C1 segment of cervical spinal cord (tissue), 14 donors: ENCODE measurements around the gene KLF11.
"Not testable (repeated sequence)": the region's sequence is repeated elsewhere in the genome, so short reads cannot be mapped to it uniquely, and the experiment has no call there.

Experiments used
- DNase-seq, 14 donors: peaks; one replicate each; lab custom pipeline; 2025; lab: John Stamatoyannopoulos, UW

Gene KLF11

DNA sequence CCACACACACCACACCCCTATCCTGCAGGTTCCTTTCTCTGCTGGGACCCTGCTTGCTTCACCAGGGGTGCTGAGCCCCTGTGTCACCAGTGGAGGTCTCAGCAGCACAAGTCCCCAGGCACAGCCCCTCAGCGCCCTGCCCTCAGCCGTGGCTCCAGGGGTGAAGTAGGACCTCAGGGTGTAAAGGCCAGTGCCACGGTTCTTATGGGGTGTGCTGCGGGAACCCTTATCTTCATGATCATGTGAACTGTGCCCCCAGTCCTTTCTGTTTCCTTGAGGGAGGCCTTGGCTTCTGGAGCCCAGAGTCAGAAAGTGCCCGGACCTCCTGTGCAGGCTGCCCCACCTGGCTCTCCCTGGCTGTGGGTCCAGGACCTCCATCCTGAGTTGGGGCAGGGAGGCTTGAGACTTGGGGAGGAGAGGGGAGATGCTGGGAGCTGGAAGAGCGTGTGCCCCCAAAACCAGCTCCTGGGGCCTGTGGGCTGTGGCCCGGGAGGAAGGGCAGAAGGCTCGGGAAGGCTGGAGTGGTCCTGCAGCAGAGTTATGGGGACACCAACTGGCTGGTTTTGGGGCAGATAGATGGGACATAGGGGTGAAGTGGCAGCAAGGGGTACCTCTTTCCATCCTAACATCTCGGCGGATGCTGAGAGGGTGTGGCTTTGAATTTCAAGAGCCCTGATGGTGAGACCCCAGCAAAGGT is 20.2 kb upstream of the KLF11 start:
- no peak for DNase-seq

DNA sequence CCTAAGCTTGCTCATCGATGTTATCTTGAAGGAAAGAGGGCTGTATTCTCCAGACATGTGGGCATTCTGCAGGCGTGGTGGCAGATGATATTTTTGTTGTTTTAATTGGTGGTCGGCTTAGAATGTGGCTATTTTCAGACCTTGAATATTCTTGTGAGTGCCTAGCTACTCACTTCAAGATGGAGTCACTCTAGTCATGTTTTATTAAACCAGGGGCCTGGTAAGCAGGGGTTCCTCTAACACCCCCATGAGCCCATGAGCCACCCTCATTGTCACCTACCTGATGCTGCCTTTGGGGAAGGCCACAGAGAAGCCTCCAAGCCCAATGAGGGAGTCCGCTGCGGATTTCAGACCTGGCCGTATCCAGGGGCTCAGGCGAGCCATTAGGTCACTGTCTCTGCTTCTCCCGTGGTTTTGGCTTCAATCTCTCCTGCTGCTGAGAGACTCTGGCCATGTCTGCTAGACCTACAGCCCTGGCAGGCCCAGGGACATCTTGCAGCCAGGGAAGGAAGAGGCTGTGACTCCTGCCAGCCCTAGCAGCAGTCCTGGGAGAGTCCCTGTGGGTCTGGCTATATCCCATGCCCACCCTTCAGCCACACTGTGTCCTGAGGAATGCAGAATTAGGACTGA is 16.3 kb upstream of the KLF11 start:
- DNase-seq = no peak

DNA sequence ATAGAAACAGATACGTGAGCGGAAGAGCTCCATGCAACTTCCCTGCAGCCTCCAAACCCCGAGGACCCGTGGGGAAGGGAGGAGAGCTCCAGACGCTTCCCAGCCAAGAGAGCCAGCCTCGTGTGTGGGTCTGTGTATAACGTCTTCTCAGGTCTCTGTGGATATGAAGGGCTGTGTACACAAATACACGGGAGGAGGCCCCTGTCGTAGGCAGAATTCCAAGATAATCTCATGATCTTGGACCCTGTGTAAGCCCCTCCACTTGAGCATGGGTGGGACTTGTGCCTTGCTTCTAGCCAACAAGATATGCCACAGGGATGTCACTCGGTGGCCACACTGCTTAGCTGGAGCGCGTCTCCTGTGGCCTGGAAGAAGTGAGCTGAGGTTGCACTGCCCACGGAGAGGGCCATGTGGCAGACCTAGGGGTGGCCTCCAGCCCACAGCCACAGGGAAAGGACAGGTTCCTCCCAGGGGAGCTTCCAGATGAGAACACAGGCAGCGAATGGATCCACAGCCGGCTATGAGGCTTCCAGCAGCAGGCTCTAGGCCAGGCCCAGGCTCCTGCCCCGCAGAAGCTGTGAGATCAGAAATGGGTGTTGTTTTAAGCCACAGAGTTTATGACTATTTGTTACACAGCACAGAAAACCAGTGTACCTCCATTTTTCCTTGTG is 15.6 kb upstream of the KLF11 start:
- DNase-seq = no peak

DNA sequence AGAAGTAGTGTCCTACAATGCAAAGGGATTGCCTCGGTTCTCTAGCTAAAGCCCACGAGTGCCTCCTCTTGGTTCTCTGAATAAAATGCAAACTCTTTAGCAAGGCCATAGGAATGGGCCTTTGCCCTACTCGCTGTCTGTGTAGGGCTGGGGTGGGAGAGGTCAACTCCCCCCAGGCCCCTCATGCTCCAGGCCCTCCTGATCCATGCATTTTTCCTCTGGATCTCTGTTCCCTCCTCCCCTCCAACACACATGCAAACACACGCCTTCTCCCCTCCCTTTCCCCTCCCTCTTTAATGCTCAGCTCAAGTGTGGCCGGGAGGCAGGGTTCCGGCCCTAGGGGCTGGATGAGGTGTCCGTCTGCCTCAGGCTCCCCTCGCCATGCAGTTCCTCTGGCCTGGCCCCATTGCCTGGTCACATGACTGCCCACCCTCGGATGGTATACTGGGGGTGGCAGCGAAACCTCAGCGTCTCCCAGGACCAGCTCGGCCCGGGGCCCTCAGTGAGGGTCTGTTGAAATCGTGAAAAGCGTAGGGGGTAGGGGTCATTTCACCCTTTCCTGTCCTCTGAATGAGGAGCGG is 14.9 kb upstream of the KLF11 start:
- DNase-seq = no peak

DNA sequence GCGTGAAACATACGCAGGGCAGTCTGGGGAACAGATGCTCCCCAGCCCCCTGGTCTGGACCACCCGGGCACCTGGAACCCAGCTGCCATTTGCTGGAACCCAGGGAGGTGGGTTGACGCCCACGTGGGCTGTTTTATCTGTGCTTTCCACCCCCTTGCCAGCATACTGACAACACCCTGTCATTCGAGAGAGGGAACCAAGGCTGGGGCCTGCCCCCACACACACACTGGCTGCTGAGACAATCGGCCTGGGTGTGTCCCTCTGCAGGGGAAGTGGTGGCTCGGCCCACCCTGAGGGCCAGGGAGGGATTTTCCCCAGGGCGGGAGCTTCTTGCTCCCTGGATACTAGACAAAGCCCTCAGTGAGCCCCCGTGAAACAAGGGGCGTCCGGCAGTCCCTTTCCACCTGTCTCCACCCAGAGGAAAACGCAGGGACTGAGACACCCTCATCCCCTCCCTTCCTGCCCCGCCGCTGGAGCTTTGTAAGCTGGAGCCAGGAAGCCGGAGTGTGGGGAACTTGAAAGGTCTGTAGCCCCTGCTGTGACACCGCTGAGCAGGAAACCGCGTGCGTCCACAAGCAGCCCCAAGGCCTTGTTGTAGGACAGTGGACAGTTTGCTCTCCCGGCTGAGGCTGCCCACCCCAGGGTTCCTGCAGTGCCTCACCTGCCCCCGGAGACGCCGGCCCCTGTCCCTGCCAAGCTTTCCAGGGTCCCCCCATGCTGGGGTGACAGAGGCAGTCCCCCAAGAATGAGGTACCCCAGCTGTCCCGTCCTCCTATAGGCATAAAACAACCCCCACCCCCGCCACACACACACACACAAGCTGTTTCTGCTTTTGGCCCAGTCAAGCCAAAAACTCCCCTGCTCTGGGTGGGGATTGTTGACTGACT is 14.1 kb upstream of the KLF11 start:
- DNase-seq = peak in 2 of 14 donors; percentile 21 to 25

DNA sequence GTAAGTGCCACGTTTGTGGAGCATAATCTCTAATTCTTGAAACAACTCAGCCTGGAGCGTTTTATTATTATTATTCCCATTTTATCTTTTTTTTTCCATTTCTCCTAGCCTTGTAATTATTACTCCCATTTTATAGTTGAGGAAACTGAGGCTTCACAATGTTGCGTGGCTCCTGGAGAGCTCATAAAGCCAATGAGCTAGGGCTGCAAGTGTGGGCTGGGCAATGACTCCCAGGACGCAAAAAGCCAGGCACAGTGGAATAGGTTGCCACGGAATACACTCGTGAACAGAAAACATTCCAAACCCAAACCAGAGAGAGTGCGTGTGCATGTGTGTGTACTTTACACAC is 13.5 kb upstream of the KLF11 start:
- DNase-seq = no peak

DNA sequence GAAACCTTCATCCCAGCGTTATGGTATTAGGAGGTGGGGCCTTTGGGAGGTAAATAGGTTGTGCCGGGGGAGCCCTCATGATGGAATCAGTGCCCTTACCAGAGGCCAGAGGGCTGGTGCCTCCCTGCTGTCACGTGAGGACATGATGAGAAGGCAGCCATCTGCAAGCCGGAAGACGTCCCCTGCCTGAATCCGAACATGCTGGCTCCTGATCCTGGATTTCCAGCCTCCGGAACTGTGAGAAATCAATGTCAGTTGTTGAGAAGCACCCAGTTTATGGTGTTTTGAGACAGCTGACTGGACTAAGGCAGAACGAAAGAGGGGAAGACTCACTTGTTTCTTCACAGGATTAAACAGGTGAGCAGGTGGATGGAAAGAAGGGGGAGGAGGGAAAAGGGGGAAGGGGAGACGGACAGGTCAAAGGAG is 13.0 kb upstream of the KLF11 start:
- no peak for DNase-seq

DNA sequence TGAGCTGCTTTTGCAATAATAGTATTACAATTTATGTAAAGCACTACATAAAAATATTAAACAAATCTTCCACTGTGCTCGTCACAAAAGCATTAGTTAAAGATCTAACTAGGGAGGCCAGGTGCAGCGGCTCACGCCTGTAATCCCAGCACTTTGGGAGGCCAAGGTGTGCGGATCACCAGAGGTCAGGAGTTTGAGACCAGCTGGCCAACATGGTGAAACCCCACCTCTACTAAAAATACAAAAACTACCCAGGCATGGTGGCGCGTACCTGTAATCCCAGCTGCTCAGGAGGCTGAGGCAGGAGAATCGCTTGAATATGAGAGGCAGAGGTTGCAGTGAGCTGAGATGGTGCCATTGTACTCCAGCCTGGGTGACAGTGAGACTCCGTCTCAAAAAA is 12.6 kb upstream of the KLF11 start:
- DNase-seq = not testable (repeated sequence)

DNA sequence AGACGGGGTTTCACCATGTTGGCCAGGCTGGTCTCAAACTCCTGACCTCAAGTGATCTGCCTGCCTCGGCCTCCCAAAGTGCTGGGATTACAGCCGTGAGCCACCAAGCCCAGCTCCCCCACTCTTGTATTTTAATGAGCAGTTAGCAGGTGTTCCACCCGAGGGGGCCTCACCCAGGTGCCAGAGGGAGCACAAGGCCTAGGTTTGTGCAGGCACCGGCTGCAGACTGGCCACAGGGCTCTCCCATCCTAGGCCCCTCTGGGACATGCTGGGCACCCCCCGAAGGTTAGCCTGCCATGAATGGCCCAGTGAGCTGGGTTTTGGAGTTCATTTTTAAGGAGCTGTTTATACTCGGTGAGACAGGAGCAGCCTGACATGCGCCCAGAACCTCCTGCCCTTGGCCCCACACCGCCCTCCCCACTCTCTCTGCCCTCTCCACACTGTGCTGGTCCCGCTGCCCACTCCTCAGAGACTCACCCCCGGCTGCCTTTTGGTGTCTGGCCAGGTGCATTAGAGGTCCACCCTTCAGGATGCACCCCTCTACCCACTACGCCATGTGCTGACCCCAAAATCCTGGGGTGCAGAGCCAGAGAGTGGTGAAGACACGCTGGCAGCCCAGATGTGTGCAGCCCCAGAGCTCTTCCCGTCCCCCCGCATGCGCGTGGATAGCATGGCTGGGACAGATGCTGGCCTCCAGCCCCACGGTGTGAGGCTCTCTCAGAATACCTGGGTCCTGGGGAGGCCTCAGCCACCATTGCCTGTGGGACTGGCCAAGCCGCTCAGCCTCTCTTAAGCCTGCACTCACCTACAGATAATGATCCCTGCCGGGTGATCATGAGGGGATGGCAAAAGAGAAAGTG is 11.2 kb upstream of the KLF11 start:
- no peak for DNase-seq

DNA sequence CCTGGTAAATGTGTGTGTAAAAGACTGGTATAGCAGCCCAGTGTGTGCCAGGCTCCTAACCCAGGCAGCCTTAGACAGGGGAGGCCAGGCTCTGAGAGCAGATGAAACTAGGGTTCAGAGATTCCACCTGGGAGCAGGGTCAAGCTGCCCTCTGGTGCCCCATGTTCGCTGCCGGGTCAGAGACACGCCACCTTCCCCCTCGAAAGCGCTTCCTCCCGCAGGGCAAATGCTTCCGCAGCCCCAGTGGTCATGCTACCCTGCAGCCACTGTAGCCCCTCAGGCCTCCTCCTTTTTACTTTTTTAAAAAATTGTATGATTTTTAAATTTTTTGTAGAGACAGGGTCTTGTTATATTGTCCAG is 10.6 kb upstream of the KLF11 start:
- DNase-seq = no peak

DNA sequence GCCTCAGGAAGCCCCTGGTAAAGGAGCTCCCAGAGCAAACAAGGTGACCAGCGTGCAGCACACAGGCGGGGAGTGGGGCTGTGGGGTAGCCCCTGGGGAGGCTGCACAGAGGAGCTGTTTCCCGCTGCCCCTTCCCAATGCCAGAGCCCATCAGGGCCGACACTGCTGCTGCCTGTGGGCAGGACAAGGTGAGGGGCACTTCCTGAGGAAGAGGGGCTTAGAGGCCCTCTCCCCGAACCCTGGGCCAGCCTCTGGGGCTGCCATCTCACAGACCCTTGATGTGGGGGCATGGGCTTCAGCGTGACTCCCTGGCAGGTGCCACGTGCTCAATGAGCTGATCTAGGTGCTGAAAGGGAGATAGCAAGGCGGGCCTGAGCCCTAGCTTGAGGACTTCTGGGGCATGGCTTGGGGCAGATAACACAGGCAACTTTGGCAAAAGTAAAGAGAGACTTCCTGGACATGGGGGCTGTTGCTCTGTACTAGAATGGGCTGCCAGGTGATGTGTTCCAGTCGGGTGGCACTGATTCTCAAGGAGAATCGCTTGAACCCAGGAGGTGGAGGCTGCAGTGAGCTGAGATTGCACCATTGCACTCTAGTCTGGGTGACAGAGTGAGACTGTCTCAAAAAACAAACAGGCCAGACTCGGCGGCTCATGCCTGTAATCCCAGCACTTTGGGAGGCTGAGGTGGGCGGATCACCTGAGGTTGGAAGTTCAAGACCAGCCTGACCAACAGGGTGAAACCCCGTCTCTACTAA is 9.9 kb upstream of the KLF11 start:
- DNase-seq = no peak

DNA sequence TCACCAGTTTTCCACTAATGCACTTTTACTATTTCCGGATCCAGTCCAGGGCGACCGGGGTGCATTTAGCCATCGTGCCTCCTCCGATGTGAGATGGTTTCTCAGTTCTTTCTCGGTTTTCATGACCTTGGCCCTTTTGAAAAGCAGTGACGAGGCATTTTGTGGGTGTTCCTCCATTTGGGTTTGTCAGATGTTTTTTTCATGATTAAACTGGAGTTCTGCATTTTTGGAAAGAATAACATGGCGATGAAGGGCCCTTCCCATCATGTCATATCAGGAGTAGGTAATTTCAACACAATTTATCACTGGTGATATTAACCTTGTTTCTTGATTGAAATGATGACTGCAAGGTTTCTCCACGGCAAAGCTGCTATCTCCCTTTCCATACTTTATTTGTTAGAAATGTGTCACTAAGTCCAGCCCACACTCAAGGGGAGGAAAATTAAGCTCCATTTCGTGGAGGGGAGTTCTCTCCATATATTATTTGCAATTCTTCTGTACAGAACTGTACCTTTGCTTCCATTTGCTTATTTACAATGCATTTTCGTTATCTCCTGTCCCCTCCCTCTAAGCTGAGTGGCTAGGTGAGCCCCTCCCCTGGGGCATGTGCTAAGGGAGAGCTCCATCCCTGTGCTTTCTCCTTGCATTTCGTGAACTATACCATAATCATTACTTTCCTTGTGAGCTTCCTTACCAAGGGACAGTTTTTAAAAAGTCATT is 8.9 kb upstream of the KLF11 start:
- no peak for DNase-seq

DNA sequence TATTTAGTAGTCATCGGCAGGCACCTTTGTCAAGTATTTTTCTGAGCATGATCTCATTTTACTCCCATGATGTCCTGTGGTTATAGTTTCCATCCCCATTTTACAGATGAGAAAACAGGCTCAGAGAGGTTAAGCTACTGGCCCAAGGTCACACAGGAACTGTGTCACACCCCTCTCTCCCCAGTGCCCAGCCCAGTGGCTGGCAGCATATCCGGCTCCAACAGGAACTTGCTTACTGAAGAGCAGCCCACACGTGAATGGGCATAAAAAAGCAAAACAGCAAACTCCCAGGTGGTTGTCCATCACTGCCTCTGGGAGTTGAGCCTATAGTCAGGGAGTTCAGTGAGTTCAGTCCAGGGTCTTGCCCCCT is 8.3 kb upstream of the KLF11 start:
- no peak for DNase-seq

DNA sequence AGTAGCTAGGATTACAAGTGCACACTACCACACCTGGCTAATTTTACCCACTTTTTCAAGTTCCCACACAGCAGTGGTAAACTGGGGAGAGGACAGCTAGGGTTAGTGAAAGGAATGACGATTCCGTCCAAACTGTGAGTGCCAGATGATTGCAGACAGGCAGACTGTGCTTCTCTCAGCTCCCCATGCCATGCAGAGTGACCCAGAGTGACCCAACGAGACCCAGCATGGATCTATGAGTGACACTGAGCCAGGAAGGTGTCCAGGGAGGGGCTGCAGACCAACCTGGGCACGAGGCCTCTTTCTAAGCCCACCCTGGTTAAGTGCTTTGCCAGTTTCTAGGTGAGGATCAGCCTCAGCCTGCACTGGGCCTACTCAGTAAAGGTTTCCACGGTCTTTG is 7.7 kb upstream of the KLF11 start:
- no peak for DNase-seq

DNA sequence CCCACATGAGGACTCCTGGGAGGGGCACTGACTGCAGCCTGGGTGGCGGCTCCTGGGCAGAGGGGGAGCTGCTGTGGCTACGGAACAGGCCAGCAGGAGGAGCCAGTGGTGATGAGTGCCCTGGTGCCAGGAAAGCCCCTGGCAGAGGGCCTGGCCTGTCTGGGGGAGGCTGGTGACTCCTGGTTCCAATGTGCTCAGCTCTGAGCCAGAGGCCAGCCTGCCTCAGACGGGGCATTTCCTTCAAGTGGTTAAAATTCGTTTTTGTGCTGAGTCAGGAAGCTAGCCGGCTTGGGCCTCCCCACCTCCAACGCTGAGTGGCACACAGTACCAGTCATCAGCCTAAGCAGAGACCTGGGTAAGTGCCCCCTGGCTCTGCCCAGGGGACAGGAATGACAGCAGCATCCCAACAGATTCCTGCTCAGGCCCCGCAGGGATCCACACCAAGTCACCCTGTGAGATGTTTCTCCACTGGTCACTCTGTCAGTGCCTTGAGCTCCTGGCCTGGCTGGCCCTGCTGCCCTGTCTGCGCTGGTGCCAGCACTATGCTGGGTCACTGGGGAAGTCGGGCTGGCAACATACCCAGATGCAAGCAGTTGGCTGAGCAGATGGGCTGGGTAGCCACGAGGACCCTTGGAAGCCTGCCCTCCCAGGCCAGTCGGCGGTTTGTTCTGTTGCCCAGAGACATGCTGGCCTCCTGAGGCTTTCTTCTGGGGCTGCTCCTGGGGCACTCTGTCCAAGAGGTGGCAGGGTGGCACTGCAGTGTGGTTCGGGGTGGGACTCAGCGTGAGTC is 7.1 kb upstream of the KLF11 start:
- DNase-seq = peak; percentile 55 to 95 (median 86)

DNA sequence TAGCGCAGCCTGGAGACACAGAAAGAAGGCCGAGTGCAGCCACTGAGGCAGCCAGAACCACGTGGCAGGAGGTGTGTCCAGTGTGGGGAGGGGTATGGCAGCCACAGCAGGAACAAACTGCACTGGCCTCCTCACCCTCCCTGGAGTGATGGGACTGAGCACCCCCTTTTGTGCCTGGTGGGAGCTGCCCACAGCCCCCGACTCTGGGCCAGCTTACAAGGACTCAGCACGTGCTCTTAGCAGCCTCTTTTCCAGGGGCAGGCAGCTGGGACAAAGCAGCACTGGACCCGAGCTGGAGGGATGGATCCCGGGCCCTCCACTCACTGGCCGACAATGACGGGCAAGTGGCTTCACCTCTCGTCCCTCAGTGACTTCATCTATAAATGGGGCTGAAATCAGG is 5.2 kb upstream of the KLF11 start:
- DNase-seq = no peak

DNA sequence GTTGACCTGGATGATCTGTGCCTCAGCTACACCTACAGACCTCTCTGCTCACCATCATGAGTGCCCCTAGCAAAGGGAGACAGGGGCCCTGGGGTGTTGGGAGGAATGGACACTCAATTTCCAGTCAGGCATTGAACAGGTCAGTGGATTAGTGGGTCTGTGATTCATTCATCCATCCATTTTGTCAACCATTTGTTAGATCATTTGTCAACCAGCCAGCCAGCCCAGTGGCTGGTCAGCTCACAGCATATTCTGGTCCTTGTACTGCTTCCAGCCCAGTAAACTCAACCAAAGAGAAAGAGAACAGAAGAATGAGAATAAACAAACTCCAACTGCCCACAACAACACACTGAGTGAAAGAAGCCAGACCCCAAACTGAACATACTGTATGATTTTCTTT is 4.6 kb upstream of the KLF11 start:
- DNase-seq = peak in 2 of 14 donors; percentile 15 to 19

DNA sequence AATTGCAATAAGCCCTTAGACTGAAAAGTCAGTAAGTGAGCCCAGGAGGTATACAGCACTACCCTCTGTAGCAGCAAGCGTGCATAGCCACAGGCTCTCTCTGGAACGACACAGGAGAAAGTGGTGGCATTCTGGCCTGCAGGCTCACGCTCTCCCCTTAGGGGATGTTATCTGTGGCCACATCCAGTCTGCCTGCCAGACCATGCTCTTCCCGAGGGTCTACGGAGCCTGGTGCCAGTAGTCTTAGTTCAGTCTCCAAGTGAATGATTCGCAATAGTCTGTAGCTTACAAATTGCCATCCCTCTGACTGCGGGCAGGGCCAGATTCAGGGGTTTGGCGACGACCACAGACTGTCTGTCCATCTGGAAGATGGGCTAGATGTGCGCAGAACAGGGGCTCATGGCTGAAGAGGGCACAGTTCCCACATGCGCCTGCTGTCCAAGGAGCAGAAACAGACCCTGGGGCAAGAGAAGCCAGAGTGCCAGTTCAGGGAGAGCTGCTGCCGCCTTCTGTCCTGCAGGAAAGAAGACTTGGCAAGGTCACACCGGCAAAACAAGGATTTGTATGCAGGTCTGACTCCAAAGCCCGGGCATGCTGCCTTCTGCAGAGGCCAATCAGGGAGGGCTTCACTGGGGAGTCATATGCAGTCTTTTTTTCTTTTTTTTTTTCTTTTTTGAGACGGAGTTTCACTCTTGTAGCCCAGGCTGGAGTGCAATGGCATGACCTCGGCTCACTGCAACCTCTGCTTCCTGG is 3.5 kb upstream of the KLF11 start:
- peak in 10 of 14 donors; percentile 14 to 96 (median 48) for DNase-seq
